Renal cortical epithelial cell (primary cell): ENCODE results near the gene ATPAF2. TPM values are rescaled to one million over a fixed set of nuclear protein-coding genes. Genes with fewer than 3 reads are reported as not detected.

Source experiments
- DNase-seq: peaks from one replicate; pipeline ENCODE4 v3.0.0-alpha.2; 2011; ENCODE audit warnings: low read depth
- total RNA-seq: library from RNA; depleted of rRNA; stranded (reverse); fragments of >200 nt; gene quantifications from 2 replicates; pipeline ENCODE4 v1.2.3, GENCODE V29; 2014

The ATPAF2 gene
- total RNA-seq, 1 donor from 2014 or later, result 17.4 TPM

- DNase-seq, result no peak
Measured at GRCh38 chr17:18039535-18040260, 730 bp upstream of the ATPAF2 start.

GRCh38 chr17:18038149-18038850, 668 bp downstream of the ATPAF2 start:
- DNase-seq, result peak; percentile 26

GRCh38 chr17:18037486-18037885, 1.5 kb downstream of the ATPAF2 start:
- no peak for DNase-seq

GRCh38 chr17:18035704-18036103, 3.3 kb downstream of the ATPAF2 start:
- DNase-seq, result no peak

- peak; percentile 89 for DNase-seq
Measured at GRCh38 chr17:18033442-18034099, 5.4 kb downstream of the ATPAF2 start.

GRCh38 chr17:18031955-18032354, 7.0 kb downstream of the ATPAF2 start:
- DNase-seq, result peak; percentile 77

GRCh38 chr17:18028952-18029540, 9.9 kb downstream of the ATPAF2 start:
- no peak for DNase-seq

GRCh38 chr17:18028114-18028951, 10.6 kb downstream of the ATPAF2 start:
- DNase-seq, result no peak

- DNase-seq, result no peak
Measured at GRCh38 chr17:18027280-18027679, 11.7 kb downstream of the ATPAF2 start.

GRCh38 chr17:18025945-18026776, 12.8 kb downstream of the ATPAF2 start:
- DNase-seq, result peak; percentile 30

- peak; percentile 52 for DNase-seq
Measured at GRCh38 chr17:18025241-18025944, 13.6 kb downstream of the ATPAF2 start.

- DNase-seq, result no peak
Measured at GRCh38 chr17:18021372-18021771, 17.6 kb downstream of the ATPAF2 start.

GRCh38 chr17:18020971-18021370, 18.0 kb downstream of the ATPAF2 start:
- no peak for DNase-seq

- DNase-seq, result no peak
Measured at GRCh38 chr17:18019838-18020154, 19.2 kb downstream of the ATPAF2 start.

GRCh38 chr17:18018411-18018921, 20.5 kb downstream of the ATPAF2 start:
- DNase-seq, result no peak

GRCh38 chr17:18017958-18018357, 21.0 kb downstream of the ATPAF2 start:
- no peak for DNase-seq

- DNase-seq, result no peak
Measured at GRCh38 chr17:18016426-18016825, 22.5 kb downstream of the ATPAF2 start.

GRCh38 chr17:18015593-18015992, 23.4 kb downstream of the ATPAF2 start:
- no peak for DNase-seq

GRCh38 chr17:18014006-18014405, 25.0 kb downstream of the ATPAF2 start:
- no peak for DNase-seq

- no peak for DNase-seq
Measured at GRCh38 chr17:18011286-18011685, 27.7 kb downstream of the ATPAF2 start.
